Measurements from ENCODE around the gene SNX9.
A peak's percentile ranks its signal among the peaks of the same experiment; 100 is the strongest.
"Not testable (repeated sequence)": the region's sequence is repeated elsewhere in the genome, so short reads cannot be mapped to it uniquely, and the experiment has no call there.

Gene SNX9

GRCh38 chr6:157823001-157823527, at the start of gene SNX9:
Gene SNX9, plus strand, starts transcription at chr6:157823246. Its CDS starts 189 bp downstream, at chr6:157823435.
- peak; percentile 62 for DNase-seq

- DNase-seq, result no peak
Measured at GRCh38 chr6:157773248-157773773, 49.7 kb upstream of the SNX9 start.

- DNase-seq, result no peak
Measured at GRCh38 chr6:157774153-157775135, 48.6 kb upstream of the SNX9 start.

GRCh38 chr6:157775376-157775775, 47.7 kb upstream of the SNX9 start:
- no peak for DNase-seq

GRCh38 chr6:157777344-157777743, 45.7 kb upstream of the SNX9 start:
- DNase-seq, result no peak

- DNase-seq, result no peak
Measured at GRCh38 chr6:157778719-157779118, 44.3 kb upstream of the SNX9 start.

GRCh38 chr6:157779705-157780604, 43.1 kb upstream of the SNX9 start:
- no peak for DNase-seq

GRCh38 chr6:157785636-157786035, 37.4 kb upstream of the SNX9 start:
- DNase-seq, result no peak

GRCh38 chr6:157786221-157786620, 36.8 kb upstream of the SNX9 start:
- DNase-seq, result no peak

- DNase-seq, result no peak
Measured at GRCh38 chr6:157787080-157787479, 36.0 kb upstream of the SNX9 start.

- no peak for DNase-seq
Measured at GRCh38 chr6:157788180-157788579, 34.9 kb upstream of the SNX9 start.

- no peak for DNase-seq
Measured at GRCh38 chr6:157789297-157789696, 33.7 kb upstream of the SNX9 start.

GRCh38 chr6:157789861-157790260, 33.2 kb upstream of the SNX9 start:
- no peak for DNase-seq

- DNase-seq, result no peak
Measured at GRCh38 chr6:157790548-157791160, 32.4 kb upstream of the SNX9 start.

GRCh38 chr6:157791450-157791849, 31.6 kb upstream of the SNX9 start:
- no peak for DNase-seq

GRCh38 chr6:157792671-157793070, 30.4 kb upstream of the SNX9 start:
- DNase-seq, result no peak

- DNase-seq, result not testable (repeated sequence)
Measured at GRCh38 chr6:157794012-157794411, 29.0 kb upstream of the SNX9 start.

- DNase-seq, result no peak
Measured at GRCh38 chr6:157795841-157796240, 27.2 kb upstream of the SNX9 start.

- no peak for DNase-seq
Measured at GRCh38 chr6:157798851-157799250, 24.2 kb upstream of the SNX9 start.

- not testable (repeated sequence) for DNase-seq
Measured at GRCh38 chr6:157799561-157799960, 23.5 kb upstream of the SNX9 start.

GRCh38 chr6:157800420-157801237, 22.4 kb upstream of the SNX9 start:
- DNase-seq, result no peak
